Brain pericyte (primary cell): Measurements from ENCODE around the gene HSPA1A.

Experiments
- DNase-seq: peaks from one replicate; pipeline ENCODE4 v3.0.0-alpha.2; 2012; ENCODE audit warnings: low read depth, low spot score

Gene HSPA1A

GRCh38 chr6:31864818-31865204 lies 49.5 kb downstream of the HSPA1A start:
- DNase-seq: no peak

- DNase-seq: no peak
These were observed 50.1 kb downstream of the HSPA1A start for GRCh38 chr6:31865205-31866118.
